GM10266 (cell line): ENCODE data around the gene FREY1.

Experiments
- DNase-seq: peaks from one replicate; pipeline ENCODE4 v3.0.0; 2012; ENCODE audit errors: extremely low spot score
- TF ChIP-seq, protein P1 (sequence below): IDR thresholded peaks from 2 replicates; pipeline ENCODE4 v1.5.1; 2012; ENCODE audit warnings: mild to moderate bottlenecking, low read depth; ENCODE audit not compliant: control insufficient read depth, insufficient read depth; ENCODE audit errors: missing control alignments

Gene FREY1

GRCh38 chr11:45889555-45889954 lies 17.5 kb downstream of the FREY1 start:
- TF ChIP-seq, protein P1, sequence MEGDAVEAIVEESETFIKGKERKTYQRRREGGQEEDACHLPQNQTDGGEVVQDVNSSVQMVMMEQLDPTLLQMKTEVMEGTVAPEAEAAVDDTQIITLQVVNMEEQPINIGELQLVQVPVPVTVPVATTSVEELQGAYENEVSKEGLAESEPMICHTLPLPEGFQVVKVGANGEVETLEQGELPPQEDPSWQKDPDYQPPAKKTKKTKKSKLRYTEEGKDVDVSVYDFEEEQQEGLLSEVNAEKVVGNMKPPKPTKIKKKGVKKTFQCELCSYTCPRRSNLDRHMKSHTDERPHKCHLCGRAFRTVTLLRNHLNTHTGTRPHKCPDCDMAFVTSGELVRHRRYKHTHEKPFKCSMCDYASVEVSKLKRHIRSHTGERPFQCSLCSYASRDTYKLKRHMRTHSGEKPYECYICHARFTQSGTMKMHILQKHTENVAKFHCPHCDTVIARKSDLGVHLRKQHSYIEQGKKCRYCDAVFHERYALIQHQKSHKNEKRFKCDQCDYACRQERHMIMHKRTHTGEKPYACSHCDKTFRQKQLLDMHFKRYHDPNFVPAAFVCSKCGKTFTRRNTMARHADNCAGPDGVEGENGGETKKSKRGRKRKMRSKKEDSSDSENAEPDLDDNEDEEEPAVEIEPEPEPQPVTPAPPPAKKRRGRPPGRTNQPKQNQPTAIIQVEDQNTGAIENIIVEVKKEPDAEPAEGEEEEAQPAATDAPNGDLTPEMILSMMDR = no peak
- no peak for DNase-seq

DNA sequence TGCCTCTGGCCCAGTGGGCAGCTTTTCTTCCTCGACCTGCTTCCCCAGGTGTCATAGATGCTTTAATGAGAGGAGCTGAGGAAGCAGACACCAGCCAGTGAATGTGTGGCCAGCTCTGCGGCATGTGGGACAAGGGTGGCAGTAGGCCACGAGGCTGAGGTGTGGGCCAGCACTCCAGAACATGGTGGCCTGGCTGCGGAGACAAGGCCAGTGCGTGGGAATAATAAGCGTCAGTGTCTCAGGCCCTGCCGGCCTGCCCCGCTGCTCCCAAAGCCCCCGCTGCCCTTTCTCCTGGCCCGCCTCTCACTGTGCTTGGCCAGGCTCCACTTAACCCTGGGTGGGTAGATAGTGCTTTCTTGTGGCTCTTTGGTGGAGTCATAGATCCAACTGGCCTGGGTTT lies 19.5 kb downstream of the FREY1 start:
- no peak for DNase-seq
- TF ChIP-seq, protein P1 = no peak

DNA sequence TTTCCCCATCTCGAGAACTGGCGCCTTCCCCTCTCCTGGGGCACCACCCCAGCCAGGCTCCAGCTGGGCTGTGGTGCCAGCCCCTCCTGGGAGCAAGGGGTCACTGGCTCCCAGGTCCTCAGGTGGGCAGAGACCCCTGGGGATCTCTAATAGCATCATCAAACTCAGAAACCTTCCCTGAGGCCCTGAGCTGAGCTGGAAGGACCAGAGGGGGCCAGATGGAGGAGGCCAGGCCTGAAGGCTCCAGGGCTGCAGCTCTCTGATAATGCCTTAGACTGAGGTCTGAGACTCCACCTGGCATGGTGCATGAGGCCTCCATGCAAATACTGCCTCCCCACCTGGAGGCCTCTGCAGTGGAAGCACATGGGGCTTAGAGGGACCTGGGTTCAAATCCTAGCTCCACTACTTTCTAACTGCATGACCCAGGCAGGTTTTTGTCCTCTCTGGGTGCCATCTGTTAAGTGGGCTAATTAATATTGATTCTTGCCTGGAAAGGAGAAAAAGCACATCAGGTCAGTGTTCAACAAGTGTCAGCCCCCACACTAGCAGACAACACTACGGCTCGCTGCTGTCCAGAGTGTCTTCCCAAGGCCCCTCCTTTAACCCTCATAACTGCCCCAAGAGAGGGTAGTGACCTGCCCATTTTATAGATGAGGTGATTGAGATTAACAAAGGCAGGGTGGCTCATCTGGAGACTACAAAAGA lies 20.1 kb downstream of the FREY1 start:
- TF ChIP-seq, protein P1 = no peak
- peak; percentile 9 for DNase-seq

- TF ChIP-seq, protein P1 = no peak
- DNase-seq = peak; percentile 47
Measured at GRCh38 chr11:45885921-45886721, 20.9 kb downstream of the FREY1 start.

DNA sequence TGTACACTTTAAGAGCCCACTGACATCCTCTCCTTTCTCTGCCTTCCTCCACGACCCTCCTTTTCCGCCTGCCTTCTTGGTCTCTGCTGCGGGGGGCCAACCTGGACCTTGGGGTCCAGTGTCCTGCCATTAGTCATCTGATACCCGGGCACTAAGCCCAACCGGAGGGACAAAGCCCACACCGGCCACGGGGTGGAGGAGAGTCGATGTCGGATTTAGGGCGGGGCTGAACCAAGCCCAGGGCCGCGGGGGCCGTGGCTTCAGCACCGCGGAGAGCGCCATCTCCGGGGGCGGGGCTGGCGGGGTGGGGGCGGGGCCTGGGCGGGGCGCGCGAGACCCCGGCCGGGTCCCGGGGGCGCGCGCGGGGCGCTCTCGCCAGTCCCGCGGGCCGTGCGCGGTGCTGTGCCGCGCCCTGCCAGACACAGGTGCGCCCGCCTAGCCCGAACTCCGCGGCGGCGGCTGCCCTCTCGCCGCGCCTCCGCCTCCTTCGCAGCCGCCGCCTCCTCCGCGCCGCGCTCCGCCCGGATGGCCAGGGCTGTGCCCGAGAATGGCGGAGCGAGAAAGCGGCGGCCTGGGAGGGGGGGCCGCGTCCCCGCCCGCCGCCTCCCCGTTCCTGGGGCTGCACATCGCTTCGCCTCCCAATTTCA lies 21.7 kb downstream of the FREY1 start, which contains the start of gene MAPK8IP1:
TSS of gene MAPK8IP1 (plus strand) at position 378 of the 647 bp plus-strand sequence. CDS start at position 548, 170 bp downstream.
- TF ChIP-seq, protein P1 = no peak
- DNase-seq = peak; percentile 89

DNA sequence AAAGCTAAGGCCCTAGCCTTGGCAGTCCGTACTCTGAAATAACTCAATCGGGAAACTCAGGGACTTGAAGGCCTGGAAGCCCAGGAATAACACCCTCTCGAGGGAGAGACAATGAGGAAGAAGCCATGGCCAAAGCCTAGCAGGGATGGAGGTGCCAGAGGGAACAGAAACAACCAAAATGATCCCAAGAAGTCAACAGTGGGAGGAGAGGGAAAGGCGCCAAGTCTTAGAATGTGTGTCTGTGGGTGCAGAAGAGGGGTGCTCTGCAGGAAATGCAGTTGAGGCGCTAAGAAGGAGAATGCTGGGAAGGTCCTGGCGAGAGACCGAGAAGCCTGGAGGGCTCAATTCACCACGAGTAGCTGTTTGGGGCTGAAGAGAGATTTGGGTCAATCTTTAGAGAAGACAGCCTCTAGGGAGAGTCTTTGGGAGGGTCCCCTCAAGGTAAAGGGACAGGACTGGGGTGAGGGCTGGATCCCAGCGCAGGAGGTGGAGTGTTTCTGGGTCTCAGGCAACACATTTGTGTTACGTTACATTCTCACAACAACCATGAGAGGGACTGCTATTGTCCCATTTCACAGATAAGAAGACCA lies 22.4 kb downstream of the FREY1 start:
- TF ChIP-seq, protein P1 = no peak
- peak; percentile 22 for DNase-seq
